HK-2 (cell line): ENCODE results near the gene CHD6.
"Not testable (repeated sequence)": the region's sequence is repeated elsewhere in the genome, so short reads cannot be mapped to it uniquely, and the experiment has no call there.

Source experiments
- DNase-seq: peaks from one replicate; pipeline ENCODE4 v3.0.0-alpha.2; 2018; ENCODE audit not compliant: unreplicated experiment

The CHD6 gene

DNA sequence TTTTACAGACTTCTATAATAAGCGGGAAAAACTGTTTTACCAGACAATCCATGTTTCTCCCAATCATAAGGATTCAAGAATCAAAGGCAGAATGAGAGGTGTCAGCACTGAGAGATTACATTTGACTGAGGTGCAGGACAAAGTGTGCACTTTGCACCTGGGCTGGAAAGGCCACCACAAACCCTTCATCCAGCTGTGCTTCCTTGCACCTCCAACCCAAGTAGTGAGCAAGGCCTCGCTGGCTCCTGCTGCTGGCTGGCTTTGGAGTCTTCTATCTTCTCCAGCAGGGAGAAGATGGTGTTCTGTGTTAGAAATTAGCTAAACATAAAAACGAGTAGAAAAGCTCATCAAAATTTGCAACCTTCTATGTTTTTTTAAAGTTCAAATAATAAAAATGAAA lies 77.7 kb downstream of the CHD6 start:
- DNase-seq: no peak

DNA sequence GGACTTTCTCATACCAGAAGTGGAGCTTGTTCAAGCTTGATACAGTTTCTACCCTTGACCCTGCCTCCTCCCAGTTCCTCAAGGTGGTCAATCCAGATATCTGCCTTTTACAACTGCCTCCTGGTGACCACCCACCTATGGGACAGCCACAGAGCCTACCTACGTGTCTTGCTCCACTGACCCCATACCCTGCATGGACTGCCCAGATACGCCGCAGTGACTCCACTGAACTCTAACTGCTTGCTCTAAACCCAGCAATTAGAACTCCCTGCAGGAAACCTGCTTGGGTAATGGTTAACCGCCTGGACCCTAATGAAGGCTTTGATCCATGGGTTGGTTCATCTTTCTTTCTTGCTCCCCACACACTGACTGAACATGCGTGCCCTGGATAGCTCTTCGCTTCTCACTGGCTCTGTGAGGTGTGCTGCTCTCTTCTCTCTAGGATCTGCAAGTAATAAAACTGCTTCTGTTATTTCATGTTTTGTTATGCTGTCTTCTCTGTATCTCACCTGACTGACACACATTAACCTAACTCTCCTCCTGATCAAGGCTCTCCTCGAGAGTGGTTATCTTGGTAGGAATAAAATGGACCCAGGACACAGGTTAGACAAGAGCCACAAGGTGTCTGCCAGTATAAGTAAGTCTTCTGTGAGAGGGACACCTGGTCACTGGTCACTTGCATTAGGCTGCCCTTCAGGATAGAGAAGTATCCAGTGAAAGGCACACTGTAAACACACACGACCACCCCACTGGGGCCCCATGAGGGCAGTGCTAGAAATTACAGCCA lies 79.2 kb downstream of the CHD6 start:
- no peak for DNase-seq

DNA sequence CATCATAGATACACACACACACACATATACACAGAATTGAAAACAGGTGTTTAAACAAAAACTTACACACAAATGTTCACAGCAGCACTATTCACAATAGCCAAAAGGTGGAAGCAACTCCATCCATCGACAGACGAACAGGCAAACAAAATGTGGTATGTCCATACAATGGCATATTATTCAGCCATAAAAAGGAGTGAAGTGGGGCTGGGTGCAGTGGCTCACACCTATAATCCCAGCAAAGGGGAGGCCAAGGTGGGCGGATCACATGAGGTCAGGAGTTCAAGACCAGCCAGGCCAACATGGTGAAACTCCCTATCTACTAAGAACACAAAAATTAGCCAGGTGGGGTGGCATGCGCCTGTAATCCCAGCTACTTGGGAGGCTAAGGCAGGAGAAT lies 80.3 kb downstream of the CHD6 start:
- no peak for DNase-seq

DNA sequence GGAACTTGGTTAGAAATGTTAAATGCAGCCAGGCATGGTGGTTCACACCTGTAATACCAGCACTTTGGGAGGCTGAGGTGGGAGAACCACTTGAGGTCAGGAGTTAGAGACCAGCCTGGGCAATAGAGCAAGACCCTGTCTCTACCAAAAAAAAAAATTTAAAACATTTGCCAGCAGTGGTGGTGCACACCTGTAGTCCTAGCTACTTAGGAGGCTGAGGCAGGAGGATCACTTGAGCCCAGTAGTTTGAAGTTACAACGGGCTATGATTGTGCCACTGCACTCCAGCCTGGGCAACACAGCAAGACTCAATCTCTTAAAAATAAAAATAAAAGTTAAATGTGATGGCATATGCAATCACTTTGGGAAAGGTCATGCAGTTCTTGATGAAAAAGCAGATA lies 82.6 kb downstream of the CHD6 start:
- DNase-seq: not testable (repeated sequence)

DNA sequence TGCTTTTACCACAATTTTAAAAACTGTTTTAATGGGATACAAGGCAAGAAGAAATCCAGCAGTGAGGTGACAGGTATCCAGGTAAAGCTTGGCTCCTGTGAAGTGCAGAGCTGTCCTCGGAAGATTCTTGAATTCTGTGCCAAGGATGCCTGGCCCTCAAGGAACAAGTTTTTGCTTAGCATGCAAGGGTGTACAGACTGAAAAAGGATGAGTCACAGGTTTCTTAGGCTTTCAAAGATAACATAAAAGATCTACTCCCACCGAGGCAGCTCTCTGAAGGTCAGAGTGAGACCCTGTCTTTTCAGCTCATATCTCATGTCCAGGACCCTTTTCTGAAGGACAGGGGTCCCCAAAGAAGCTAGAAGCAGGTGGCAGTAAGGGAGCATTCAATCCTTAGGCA lies 83.3 kb downstream of the CHD6 start:
- no peak for DNase-seq

DNA sequence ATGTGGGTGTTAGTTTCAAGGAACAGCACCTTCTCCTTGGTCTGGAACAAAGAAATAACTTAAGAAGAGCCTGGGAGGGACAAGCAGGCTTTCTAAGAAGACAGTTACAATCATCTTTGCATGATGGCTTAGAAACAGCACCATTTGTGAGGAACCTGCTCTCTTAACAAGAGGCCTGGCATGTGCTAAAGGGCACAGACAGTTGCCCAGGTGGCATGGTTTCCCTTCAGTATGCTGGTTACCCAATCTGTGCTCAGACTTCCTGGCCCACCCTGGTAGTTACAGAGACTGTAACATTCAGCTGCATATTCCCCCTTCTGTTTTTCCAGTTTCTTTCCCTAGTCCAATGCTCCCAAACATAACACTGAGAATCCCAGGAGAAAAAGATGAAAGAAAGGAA lies 84.0 kb downstream of the CHD6 start:
- no peak for DNase-seq

DNA sequence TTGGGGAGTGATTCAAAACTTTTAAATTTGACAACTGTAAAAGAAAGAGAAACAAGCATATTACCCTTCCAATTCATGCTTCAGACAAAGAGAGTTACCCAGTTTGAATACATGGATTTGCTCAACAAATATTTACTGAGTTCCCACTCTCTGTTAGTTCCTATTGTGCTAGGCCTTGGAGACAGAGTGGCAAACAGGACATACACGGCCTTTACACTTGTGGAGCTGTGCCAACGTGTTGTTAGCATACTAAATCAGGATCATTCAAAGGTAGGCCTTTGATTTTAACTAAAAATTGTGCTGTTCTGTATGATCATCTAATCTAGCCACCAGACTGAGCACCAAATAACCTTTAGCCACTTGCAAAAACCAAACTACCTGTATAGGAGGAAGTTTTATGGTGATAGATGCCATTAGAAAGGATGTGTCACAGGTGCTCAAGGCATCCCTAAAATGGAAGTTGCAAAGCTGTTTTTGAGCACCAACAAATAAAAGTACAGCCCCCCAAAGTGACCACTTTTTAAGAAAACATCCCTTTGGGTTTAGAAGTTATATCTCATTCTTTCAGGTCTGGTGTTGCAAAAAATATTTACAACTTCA lies 84.5 kb downstream of the CHD6 start:
- DNase-seq: no peak

DNA sequence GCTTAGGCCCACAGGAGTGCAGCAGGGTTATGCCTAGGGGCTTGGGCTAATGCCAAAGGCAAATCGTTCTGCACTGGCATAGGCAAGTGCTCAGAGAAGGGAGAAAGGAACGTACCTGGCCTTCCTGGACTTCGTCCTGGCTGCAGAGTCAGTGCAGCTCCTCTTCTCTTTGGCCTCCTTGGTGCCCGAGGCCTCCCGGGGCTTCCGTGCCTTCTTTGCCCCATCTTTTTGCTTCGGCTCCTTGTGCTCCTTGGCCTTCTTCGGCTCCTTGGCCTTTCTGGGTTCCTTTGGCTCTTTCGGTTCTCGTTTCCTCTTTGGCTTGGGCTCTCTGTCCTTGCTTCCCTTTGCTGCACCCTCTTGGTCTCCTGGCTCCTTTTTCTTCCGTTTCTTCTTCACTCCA lies 85.2 kb downstream of the CHD6 start:
- DNase-seq: no peak

DNA sequence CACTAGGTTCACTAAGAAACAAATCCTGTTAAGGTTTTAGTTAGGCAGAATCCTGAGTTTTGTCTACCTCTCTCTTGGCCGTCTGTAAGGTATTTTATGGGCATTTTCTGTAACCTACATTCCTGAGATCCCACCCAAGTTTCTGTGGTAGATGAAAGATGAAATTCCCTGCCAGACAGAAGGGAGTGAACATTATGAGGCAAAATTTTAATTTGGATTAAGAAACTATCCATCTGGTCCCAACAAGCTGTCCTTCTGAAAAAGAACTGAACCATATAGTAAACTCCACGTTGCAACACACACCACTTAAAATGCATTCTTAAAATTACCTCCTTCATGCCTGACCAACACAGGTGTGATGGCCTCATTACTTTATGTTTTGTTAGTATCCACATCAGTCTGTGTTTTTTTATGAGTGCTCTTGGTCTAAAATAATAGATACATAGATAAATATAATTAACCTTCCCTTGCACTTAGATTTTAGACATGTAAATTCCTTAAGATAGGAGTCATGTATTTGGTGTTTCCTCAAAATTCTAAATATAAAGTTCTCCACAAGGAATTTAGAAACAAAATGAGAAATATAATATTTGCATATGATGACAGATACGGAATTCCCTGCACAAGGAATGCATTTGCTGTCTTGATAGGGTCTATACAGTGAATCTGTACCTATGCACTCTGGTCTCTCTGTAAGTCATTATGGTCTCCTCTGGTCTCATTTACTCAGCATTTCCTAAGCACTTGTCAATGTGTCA lies 86.5 kb downstream of the CHD6 start:
- DNase-seq: no peak

DNA sequence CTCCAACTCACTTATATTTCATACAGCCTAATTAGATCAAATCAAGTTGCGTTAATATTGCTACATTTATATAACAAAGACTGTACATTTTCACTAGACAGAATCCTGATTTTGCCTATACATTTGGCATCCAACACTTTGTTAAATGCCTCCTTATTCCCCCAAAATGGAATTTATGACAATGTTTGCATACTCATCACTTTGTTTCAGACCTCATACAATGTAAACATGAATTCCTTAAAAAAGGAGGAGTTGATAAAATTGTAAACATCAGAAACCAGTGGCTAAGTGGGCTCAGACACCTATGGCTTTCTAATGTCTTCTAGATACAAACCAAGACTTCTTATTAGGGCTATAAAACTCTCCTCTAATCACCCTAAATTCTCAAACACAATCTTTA lies 87.3 kb downstream of the CHD6 start:
- no peak for DNase-seq

DNA sequence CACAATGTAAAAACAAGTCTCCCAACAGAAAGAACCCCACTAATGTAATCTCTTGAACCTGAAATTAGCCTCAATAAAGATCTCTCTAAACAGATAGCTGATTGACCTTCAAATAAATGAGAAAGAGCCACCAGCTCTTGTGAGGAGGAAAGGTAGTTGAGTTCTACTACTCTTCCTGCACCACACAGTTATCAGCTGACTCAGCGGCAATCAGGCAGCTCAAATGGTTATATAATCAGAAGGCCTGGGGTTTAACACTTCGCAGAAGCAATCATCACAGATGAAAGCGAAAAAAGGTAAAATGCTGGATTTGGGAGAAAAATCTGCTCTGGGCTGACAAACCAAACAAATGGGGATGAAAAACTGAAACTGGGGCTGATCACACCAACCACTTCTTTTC lies 91.8 kb downstream of the CHD6 start:
- DNase-seq: no peak

DNA sequence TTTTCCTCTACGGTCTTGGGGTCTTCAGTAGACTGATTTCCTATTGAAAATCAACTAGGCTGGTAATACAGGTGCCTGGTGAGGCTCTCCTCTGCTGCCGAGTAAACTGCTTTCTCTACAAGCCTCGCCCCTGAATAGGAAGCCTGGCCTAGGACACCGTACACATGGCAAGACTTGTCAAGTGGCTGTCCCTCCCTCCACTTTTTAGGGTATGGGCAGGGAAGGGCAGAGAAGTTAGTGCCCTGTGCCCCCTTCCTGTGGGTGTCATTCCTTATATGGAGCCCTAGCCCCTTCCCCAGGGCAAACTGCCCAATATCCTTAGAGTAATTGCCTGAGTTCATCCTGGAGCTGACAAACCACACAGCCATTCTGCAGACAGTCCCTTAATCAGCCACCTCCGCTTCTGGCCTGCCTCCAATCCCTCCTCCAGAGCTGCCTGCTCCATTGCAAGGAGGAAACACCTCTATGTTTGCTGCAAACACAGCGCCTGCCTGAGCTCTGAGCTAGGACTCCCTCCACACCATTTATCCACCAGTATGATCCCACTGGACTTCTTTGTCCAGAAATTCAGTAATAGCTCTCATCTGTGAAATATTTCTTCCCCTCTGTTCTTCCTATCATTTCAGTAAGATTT lies 93.1 kb downstream of the CHD6 start:
- DNase-seq: peak; percentile 15

DNA sequence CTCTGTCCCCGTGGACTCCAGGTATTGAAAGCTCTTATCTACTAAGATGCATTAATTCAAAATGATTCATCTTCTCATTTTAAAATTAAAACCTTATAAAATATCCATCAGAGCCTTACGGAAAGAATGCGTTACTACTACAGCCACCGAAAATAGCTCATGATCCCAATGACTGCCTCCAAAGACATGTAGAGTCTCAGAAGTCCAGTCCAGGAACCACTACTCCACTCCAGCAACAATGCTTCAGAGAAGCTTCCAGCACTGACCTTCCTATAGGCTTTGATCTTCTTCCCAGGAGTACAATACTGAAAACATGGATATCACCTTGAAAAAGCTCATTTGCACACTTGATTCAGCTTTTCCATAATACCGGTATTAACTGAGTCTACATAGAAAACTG lies 94.3 kb downstream of the CHD6 start:
- no peak for DNase-seq

DNA sequence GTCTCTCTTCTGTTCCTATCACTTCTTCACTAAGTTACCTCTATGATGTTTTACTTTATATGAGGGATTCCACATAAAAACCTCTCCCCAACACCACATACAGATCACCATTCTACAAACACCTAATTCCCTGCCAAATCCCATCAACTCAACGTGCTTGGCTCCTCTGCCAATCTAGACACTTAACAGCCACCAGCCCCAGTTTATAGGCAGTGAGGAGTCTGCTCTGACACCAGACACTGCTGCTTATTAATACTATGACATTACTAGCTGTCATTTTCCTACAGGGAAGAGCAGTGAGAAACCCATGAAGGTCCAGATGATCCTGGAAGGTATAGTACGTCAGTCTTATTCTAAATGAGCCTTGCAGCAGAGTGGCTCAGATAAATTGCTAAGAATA lies 104.3 kb downstream of the CHD6 start:
- DNase-seq: no peak

DNA sequence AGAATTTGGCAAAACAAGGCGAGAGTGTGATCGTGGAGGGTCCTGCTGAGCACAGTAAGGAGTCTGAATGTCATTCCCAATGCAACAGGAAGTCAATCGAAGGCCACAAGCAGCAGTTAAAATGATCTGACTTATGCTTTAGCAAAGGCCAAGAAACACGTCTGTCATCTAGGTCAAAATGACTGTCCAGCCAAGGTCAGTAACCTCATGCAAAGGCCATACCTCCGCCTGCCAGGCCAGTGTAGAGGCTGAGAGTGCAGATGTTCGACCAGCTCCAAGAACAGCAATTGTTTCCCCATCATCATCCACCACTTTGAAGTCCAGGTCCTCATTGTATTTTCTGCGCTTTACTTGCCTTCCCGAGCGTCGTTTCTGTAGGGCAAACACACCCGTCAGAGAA lies 105.6 kb downstream of the CHD6 start:
- no peak for DNase-seq

DNA sequence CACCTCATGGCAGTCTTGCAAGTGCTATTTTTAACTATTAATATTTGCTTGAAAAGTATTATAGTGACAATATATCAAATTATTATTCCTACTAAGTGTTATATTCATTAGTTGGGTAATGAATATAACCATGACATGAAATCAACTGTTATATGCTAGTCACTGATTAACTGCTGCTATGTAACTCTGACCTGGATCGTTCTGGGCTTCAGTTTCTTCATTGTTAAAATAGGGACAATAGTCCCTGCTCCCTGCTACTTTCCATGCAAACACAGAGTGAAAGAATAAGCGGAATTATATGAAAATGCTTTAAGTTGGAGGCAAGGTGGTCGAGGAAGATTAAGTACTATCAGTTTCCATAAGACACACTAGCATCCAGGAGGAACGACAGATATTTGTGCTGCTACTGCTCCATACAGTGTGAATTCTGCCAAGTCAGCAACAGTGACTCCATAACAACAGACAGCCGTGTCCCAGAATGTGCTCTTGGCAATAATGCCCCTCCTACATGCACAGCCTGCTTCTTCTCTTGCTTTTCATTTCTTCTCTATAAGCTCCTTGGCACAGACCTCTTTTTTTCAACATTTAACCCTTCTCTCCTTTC lies 107.2 kb downstream of the CHD6 start:
- no peak for DNase-seq

DNA sequence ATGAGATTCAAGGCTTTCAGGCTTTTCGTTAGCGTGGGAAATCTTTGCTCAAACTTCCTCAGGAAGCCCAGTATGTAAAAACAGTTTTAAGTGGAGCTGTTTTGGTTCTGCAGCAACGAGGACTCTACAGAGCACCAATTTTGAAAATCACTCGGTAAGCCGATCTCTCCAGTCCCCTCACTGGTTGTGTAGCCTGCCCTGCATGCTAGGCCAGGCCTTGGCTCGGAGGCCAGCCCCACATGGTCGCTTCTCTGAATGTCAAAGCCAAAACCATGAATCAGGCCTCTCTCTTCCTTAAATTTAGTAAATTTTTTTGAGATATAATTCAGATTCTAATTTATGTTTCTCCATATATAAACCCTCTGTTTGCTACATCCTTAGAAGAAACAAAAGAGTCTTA lies 108.0 kb downstream of the CHD6 start:
- DNase-seq: no peak

DNA sequence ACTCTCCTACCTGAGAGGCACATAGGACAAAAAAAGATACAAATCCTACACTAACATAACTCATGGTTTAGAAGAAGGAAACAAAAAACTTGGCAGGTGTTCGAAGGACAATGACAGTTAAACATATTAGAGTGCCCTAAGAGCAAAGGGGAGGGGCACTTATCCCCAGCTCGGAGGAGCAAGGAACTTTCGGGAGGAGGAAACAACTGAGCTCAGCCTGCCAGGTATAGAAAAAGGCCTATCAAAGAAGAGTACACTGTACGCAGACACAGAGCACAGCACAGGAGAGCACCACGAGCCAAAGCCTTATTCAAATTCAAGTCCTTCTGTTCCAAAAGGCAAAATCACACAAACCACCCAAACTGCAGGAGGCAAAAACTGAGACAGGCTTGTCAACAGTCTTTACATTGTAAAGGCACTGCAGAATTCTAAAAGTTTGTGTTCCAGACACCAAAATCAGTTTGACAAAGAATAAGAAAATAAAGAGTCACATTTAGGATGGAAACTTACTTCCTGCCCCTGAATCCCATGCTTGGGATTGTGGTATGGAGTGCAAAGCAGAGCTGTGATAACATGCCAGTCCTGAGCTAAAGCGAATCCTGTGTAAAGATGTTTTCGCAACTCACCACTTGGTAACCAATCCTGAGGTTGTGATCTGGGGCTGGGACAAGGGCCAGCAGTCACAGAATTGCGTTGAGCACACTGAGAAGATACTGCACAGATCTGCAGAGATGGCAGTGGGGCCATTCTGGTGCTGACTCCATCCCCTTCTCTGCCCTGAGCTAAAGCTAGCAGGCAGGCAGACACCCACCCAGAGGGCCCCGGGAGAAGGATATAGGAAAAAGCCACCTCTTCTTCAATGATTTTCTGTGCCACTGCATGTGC lies 108.6 kb downstream of the CHD6 start:
- DNase-seq: no peak

DNA sequence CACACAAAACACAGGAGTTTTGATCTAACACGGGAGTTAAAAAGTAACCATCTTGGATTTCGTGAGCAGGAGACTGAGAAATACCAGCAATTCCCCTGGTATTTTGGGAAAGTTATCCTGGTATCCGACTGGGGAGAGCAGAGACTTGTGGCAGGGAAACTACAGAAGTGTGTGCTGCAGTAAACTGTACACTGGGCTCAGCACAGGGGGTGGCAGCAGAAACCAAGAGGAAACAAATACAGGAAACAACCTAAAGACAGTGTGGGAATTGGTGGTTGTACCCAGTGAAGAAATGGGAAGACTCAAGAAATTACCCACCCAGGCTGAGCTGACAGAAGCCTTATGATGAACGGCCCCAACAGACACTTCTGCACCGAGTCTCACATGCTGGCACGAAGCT lies 109.8 kb downstream of the CHD6 start:
- DNase-seq: no peak

DNA sequence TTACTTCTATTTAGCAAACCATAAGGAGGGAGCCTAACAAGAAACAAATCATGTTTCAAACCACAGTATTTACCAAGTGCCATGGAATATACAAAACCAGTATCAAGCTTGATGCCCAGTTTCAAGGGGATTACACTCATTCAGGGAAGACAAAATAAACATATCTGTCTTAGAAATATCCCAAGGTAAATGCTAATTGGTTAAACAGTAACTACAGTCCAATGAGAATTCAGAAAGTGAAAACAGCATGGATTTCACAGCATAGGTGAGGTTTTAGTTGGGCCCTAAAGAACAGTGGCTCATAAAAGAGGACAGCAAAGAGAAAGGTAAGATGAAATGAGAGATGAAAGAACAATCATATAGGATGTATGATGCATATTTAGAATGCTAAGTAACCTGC lies 110.3 kb downstream of the CHD6 start:
- no peak for DNase-seq

DNA sequence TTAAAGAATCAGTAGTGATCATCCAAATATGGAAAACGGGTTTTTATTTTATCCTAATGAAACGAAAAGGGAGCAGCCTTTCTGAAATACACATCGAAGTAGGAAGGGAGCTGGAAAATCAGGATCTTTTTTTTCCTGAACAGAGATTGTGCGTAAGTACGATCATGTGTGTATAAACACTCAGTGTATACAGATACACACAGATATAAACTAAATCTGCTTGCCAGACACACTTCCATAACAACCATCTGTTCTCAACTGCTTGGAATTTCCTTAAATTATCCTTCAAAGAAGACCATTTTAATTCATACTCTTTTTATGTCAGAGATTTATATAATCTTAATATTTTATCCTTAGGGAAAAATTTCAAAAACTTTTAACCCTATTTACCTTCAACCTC lies 110.7 kb downstream of the CHD6 start:
- DNase-seq: no peak
